HG03060 (cell line): ENCODE results near the gene FUBP1.
"Not testable (repeated sequence)": the region's sequence is repeated elsewhere in the genome, so short reads cannot be mapped to it uniquely, and the experiment has no call there.

ENCODE experiments used
- ATAC-seq: cut with Tn5 transposase; IDR thresholded peaks from one replicate; pipeline ENCODE4 v1.9.1; 2021; ENCODE audit warnings: low read depth, moderate number of reproducible peaks; ENCODE audit not compliant: unreplicated experiment

Gene FUBP1

DNA sequence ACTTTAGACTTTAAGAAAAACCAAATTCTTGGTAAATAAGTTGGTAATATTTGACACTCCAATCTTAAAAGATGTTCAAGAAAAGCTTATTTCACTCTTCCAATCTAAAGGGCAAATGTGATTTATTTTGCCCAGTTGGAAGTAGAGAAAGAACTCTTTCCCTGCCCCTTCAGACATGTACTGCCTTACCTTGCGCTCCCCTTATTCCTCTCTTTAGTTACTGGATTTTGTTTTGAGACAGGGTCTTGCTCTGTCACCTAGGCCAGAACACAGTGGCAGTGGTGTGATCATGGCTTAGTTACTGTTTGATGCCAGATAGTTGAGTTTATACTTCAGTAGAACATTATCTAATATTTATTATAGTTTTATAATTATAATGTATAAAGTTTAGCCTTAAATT lies 27.5 kb downstream of the FUBP1 start:
- ATAC-seq: no peak

DNA sequence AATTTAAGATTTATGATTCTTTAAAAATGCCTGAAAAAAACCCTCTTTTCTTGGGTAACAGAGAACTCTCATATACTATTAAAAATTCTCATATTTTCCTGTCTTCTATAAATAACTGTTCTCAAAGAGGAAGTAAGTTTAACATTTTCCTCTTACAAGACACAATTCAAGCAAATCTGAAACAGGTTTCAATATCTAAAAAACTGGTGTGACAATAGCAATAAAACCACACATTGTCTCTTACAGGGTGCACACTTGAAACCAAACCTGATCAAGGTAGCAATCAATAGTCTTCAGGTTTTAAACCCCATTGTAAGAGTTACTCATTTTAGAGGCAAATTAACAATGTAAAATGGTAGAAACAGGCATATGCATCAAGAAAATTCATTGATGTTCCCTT lies 28.0 kb downstream of the FUBP1 start:
- ATAC-seq: peak; percentile 69

DNA sequence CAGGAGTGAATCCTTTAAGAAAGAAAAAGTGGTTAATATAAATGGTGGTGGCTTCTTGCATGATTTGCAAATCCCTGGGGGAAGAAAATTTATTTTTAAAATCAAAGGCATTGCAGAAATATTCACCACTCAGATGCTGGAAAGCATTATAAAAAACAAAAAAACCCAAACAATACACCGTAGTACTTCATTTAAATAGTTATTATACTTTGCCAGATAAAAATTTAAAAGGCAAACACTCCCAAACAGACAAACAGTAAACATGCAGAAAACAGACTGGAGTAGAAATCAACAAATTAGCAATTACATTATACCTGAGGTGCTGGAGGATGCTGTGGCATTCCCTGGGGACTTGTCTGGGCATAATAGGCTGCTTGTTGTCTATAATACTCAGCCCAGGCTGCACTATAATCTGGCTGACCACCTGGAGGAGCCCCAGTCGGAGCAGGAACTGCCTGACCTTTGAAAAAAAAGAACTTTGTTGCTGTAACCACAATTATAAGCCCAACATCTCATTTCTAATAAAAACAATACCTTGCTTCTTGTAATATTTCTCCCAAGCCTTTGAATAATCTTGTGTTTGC lies 29.9 kb downstream of the FUBP1 start:
- no peak for ATAC-seq

DNA sequence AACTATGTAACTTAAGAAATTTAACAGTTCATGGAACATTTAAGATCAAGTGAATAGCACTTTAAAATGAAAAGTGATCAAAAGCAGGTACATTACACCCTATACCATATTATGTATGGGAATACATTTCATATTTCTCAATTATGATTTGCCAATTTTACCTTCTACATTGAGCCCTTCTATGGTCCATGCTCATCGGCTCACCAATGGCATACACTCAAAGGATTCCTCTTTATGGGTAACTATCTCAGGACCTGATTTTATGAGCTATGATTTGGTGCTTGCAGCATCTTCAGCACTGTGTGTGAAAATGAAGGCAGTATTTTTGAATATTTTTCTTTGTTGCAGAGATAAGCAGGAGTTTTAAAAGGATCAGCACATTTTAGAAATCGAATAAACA lies 33.5 kb downstream of the FUBP1 start:
- ATAC-seq: no peak

DNA sequence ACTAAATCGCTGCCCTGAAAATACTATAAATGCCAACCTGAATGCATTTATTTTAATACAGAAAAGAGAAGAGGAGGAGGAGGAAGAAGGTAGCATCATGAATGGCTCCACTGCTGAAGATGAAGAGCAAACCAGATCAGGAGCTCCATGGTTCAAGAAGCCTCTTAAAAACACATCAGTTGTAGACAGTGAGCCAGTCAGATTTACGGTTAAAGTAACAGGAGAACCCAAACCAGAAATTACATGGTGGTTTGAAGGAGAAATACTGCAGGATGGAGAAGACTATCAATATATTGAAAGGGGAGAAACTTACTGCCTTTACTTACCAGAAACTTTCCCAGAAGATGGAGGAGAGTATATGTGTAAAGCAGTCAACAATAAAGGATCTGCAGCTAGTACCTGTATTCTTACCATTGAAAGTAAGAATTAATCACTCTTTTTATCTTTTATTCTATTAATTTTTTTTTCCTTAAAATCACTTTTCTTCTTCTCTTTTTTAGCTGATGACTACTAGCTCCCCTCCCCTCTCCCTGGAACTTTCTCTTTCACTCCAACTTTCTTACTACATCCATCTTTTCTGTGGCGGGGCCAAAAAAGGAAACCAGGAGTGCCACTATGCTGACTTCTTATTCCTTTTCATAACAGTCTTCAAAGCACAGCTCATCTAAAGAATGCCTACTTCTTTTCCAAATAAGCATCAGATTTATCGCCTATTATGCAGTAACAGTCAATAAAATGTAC lies 36.3 kb downstream of the FUBP1 start:
- no peak for ATAC-seq

DNA sequence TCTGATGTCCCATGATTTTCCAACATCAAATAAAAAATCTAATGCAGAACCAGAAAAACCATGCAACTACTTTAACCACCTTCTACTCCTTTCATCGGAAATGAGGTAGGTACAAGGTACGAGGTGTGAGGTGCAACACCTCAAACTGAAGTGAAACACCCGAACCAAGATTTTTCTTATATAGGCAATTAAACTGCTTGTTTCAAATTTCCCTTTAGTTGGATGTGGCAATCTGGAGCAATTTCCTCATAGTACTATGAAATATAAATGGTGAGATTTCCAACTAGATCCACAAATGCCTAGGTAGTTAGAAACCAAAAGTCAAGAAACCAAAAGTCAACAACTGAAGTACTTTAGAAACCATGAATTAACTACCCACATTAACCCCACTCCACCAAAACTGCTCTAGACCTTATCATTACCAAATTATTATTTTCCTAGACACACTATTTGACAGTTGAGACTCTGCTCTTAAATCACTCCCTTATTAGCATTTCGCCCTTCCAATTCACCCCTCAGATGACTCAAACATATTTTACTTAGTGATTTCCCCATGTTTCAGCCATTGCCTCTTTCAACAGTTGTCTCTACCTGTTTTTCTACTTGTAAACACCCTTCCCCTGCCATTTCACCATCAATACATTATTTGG lies 37.8 kb downstream of the FUBP1 start:
- no peak for ATAC-seq

DNA sequence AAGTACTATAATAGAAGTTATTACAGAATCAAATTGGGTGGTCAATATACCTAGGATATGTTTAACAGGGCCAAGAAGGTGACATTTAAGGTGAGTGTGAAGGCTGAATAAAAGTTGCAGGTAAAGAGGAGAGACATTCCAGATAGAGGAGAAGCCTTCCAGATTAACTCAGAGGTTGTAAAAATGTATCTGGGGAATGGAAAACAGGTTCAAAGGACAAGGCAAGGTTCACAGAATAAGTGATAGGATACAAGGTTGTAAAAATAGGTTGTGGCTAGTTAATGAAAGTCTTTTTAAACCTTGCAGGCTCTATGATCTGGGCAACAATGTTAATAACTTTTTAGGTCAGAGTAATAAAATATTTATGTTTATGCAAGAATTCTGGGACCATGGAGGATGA lies 40.2 kb downstream of the FUBP1 start:
- no peak for ATAC-seq

DNA sequence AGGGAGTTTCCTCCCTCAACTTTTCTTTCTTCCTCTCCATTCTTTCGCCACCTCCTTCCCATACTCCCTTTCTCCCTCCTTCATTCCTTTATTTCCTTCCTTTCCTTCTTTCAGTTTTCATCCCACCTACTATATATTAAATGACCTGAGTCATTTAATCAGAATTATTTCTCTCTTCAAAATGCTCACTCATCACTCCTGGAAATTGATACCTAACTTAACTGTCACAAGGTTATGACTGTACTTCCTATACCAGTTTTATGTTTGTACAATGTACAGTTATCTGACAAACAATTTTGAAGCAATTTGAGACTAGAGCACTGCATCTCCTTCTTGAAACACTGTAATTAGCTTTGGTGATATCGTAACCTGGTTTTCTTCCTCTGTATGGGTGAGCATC lies 49.1 kb downstream of the FUBP1 start:
- no peak for ATAC-seq

DNA sequence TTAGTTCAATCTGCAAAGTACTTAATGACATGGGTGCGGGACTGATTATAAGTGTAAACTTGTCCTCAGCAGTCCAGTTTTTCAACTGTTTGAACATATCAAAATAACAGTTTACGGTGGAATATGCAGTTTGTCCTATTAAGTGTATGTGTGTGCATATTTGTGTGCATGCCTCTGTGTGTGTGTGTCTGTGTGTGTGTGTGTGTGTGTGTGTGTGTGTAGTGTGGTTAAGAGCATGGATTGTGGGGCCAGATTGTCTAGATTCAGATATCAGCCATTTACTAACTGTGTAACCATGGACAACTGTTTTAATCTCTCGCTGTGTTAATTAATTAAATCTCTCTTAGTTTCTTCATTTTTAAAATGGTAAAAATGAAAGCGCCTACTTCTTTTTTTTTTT lies 51.5 kb downstream of the FUBP1 start:
- ATAC-seq: no peak

DNA sequence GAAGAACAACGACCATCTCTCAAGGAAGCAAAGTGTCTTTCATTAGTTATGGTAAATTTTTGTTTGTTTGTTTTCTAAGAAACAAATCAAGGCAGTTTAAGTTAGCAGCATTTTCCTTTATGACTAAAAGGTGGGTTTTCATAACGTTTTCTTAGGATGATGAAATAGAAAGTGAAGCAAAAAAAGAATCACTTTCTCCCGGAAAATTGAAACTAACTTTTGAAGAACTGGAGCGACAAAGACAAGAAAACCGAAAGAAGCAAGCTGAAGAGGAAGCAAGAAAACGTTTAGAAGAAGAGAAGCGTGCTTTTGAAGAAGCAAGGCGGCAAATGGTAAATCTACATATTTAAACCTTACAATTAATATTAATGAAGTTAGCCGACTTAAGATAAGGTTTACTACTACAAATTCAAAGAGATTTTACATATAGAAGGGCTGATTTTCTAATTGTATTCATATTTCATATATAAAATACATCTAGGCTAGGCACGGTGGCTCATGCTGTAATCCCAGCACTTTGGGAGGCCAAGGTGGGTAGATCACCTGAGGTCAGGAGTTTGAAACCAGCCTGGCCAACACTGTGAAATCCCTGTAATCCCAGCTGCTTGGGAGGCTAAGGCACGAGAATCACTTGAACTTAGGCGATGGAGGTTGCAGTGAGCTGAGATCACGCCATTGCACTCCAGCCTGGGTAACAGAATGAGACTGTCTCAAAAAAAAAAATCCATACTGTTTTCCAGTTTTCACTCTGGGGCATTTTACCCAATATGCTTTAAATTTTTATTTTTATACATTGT lies 52.1 kb downstream of the FUBP1 start:
- ATAC-seq: no peak

DNA sequence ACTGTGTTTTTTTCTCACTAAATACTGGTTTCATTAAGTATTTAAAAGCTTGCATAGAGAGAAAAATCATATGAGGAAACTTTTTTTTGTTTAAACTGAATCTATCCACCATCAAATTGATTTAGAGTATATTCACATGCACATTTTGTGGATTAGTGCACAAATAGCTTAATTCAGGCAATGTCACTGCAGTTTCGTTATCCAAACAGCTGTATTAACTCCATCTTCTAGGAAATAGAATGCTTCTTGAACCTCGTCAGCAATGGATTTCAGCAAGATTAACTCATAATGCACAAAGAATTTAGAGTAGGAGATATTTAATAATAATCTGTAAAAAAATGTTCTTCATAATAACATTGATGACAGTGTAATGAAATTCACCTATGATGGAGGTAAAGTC lies 52.9 kb downstream of the FUBP1 start:
- ATAC-seq: no peak

DNA sequence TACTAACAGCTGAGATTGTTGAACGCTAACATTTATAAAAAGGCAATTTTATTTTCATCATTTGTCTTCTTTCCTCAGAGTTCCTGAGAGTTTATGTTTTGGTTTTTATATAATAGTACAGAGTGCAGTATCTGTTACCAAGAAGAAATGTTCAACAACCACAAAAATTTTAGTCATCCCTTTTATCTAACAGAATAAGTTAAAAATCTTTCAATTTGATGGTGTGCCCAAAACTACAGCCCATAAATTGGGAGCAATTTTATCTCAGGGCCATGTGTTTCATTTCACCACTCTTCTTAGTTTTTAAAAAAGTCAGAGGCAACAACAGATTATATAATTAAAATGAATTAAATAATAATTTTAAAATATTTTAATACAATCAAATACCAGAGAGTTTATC lies 53.4 kb downstream of the FUBP1 start:
- no peak for ATAC-seq

DNA sequence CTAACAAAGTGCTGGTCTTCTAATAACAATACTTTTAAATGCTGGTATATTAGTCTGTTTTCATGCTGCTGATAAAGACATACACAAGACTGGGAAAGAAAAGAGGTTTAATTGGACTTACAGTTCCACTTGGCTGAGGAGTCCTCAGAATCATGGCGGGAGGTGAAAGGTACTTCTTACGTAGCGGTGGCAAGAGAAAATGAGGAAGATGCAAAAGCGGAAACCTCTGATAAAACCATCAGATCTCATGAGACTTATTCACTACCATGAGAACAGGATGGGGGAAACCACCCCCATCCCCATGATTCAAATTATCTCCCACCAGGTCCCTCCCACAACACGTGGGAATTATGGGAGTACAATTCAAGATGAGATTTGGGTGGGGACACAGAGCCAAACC lies 60.0 kb downstream of the FUBP1 start:
- not testable (repeated sequence) for ATAC-seq

DNA sequence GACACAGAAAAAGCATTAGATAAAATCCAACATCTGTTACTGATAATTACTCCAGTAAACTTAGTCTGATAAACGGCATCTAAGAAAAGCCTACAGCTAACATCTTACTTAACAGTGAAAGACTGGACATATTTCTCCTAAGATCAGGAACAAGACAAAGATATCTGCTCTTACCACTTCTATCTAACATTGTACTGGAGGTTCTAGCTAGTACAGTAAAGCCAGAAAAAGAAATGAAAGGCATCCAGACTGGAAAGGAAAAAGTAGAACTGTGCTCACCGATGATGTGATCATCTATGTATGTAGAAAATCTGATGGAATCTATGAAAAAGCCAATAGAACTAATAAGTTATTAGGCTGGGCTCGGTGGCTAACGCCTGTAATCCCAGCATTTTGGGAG lies 68.8 kb downstream of the FUBP1 start:
- ATAC-seq: no peak

DNA sequence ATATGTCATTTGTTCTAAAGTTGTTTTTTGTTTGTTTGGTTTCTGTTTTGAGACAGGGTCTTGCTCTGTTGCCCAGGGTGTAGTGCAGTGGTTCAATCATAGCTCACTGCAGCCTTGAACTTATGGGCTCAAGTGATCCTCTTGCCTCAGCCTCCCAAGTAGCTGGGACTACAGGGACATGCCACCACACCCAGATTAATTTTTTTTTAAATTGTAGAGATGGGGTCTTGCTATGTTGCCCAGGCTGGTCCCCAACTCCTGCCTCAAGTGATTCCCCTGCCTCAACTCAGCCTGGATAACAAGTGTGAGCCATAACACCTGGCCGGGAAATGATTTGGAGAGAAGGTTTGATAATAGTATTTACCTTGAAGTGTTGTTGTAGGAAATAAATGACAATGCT lies 72.2 kb downstream of the FUBP1 start:
- no peak for ATAC-seq

DNA sequence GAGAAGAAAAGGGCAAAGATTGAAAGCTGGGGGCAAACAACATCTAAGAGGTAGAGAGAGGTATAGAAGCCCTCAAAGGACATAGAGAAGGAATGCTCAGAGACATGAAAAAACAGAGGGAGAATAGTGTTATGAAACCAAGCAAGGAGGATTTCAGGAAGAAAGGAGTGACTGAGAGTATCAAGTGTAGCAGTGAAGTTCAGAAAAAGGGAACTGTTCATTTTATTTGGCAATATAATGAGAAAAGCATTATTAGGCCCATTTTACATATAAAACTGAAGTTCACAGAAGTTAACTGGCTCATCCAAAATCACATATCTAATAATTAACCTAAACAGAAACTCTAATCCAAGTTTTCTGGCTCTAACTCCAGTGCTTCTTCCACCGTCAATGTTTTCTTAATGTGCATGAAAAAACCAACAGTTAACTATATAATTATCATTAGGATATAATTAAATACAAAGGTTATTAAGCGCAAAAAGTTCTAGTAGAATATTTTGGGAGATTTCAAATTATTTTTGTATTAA lies 72.8 kb downstream of the FUBP1 start:
- no peak for ATAC-seq

DNA sequence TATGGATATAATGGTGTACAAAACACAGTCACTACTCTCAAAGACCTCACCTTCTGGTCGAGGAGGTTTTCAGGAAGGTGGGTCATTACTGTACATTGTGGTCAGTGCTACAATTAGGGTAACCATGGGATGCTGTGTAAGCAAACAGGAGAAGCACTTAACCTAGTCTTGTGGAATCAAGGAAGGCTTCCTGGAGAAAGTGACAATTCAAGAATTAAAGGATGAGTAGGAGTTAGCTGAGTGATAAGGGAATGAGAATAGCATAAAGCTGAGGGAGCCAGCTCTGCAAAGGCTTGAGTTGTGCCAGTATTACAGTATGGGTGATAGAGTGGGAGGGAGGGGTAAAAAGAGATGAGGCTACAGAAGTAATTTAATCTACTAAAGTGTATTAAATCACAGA lies 73.3 kb downstream of the FUBP1 start:
- ATAC-seq: no peak

DNA sequence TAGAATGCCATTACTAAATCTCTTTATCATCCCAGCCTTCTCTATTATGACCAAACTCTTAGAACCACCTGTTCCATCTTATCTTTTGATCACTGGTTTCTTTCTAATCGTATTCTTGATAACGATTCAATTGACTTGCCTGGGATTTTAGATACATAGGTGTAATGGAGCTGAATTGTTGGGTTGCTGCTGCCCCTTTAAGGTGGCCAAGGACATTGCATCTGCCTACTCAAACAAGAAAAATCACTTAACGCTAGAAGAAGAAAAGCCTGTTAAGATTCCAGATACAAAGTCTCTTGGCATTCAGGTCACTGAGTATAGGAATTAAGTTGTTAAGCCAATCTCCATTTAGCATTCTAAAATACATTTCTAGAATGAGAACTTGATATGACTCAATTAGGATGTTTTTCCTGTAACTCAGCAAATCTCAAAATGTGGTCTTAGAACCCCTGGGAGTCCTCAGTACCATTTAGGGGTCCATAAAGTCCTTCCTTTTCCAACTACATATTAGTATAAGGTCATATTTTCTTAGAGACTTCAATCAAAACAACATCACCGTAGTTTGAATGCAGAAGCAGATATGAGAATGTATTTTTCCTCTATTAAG lies 78.1 kb downstream of the FUBP1 start:
- ATAC-seq: no peak

DNA sequence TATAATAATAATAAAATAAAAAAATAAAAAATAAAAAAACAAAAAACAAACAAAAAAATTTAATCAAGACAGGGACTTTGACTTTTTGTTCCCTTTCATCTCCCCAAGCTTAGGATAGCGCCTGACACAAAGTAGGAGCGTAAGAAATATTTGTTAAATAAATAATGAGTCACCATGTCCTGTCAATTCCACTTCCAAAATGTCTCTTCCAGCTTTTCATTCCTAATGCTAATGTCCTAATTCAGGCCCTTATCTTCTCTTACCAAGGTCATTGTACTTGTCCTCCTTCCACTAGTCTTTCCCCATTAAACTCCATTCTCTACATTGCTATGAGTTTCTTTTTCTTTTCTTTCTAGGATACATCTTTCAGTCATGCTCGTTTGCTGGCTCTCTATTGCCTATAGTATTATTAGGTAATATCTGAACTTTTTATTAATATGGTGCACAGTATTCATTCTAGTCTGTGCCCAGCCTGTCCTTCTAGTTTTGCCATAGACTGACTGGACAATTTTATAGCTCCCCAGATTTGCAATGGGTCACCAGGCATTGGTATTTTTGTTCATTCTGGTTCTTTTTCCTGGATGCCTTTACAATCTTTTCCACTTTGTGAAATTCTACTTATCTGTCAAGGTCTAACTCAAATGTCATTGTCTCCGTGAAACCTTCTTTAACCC lies 79.1 kb downstream of the FUBP1 start:
- no peak for ATAC-seq
